Measurements from ENCODE around the gene PTPRD. TPM values are rescaled to one million over a fixed set of nuclear protein-coding genes. Genes with fewer than 3 reads are reported as not detected.
"Not testable (repeated sequence)": the region's sequence is repeated elsewhere in the genome, so short reads cannot be mapped to it uniquely, and the experiment has no call there.

Gene PTPRD
- total RNA-seq, 1 donor from 2014 or later = 85.4 TPM

DNA sequence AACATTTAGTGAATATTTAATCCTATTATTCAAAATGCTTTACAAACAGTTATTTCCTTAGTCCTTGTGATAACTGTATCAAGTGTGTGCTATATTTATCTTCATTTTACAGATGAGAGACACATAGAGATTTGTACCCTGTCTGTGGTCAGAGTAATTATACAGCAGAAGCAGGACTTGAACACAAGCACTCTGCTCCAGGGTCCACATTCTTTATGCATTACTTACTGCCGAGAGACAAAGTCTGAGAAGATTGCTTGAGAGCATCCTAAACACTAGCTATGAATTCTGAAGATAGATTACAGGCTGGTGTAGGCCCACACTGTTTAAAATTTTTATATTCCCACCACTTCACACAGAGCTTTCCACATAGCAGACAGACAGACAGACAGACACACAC, 1887.2 kb downstream of the PTPRD start:
- DNase-seq (ENCODE audit: low read depth) = no peak

DNA sequence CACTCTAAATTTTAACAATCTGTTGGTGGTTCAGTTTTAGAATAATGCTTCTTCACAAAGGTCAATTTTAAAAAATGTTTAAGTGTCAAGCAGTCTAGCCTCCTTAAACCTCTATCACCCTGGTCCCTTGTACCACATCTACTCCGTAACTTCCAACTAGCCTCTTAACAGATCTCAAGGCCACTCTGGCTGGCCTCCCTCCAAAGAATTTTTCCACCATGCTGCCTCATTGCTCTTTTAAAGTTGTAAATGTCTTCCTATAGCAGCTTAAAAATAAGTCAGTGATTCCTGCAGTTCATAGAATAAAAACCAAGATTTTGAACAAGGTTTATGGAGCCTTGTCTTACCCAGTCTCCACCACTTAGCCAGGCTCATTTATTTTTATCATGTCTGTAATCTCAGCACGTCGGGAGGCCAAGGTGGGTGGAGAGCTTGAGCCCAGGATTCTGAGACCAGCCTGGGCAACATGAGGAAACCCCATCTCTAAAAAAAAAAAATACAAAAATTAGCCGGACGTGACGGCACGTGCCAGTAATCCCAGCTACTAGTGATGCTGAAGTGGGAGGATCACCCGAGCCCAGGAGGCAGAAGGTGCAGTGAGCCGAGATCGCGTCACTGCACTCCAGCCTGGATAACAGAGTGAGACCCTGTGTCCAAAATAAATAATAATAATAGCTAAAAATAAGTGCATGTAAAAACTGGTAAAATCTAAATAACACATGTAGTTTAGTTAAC, 1888.4 kb downstream of the PTPRD start:
- DNase-seq (ENCODE audit: low read depth) = no peak

DNA sequence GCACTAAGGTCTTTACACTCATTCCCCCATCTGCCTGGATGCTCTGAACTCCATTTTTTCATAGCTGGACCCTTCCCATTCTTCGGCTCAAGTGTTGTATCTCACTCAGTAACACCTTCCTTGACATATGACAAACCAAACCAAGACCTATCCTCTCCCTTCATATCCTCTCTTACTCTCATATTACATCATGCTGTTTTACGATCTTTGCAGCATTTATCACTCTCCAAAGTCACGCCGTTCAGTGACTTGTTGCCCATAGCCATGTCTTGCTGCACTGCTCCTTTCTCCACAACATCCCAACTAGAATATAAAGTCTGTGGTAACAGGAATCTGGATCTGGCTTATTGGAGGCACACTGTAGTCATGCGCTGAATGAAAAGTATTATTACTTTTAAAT, 1889.6 kb downstream of the PTPRD start:
- DNase-seq (ENCODE audit: low read depth) = no peak

DNA sequence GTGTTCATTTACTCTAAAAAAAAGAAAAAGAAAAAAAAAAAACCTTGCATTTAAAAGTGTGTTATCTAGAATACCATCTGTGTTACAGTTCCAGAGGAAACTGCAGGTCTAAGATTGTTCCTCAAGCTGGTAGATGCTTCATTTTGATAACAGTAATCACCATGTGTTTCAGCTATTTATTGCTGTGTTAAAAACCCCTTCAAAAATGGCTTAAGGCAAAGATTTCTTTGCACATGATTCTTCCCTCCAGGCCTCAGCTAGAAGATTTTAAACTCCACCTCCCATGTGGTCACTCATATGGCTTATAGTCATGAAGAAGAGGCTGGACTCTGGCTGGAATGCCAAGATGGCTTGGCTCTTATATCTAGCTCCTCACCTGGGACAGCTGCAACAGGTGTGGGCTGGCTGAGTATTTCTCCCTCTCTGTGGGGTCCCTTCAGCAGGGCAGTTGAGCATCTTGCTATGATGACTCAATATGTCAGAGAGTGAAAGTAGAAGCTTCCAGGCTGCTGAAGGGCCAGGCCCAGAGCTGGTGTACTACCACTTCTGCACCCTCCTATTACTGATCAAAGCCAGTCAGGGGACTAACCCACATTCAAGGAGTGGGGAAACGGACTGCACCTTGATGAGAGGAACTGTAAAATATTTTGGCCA, 1892.8 kb downstream of the PTPRD start:
- no peak for DNase-seq (ENCODE audit: low read depth)

DNA sequence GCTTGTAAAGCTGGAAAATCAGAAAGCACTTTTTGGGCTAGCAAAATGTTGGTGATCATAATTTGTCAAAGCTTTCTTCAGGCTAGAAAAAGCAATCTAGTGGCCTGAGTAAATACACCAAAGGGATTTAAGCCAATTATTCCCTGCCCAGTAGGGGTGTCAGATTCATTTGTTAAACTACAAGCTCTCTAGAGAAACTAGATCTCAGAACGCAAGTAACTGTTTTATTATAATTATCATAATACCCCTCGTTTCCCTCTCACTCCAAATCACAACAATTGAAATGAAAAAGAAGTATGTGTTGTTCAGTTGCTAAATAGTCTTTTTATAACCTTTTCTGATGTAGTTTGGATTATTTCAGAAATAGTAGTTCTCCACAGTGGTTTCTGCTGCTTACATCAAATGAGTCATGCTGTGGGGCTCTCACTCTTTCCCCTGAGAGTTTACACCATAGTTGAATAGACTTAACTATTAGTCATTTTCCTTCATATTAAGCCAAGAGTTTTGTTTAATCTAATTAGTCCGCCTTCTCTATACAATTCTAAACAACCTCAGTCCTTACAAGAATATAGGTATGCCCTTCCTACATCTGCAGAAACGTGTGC, 1894.6 kb downstream of the PTPRD start:
- peak; percentile 80 for DNase-seq (ENCODE audit: low read depth)

DNA sequence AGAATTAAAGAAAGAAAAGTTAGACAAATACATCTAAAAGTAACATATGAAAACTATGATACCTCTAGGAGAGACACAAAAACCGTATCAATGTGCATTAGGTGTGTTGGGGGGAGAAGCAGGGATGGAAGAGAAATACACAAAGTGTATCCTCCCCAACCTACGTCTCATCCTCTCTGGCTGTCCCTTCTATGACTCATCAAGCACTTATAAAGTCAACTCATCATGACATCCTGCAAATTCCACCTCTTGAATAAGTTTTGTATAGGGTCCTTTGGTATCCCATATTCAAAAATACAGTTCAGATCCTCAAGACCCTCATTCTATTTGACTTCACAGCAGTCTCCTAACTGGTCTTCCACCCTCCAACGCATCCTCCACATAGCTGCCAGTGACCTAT, 1895.7 kb downstream of the PTPRD start:
- no peak for DNase-seq (ENCODE audit: low read depth)

DNA sequence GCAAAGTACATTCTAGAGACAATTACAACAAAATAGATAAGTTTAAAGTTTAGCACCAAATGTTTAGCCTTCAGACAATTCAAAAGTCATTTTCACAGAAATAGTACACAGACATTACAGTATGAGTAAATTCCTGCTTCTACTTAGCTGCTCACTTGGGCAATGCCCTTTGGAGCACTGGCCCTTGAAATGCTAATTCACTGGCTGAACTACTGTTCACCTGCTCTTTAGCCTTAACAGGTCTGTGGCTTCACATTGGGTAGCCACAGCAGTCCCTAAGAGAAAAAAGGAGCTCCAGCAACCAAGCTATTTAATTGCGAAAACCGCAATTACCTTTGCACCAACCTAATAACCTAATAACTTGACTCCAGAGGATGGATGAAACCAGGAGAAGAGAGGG, 1897.0 kb downstream of the PTPRD start:
- DNase-seq (ENCODE audit: low read depth) = peak; percentile 62

DNA sequence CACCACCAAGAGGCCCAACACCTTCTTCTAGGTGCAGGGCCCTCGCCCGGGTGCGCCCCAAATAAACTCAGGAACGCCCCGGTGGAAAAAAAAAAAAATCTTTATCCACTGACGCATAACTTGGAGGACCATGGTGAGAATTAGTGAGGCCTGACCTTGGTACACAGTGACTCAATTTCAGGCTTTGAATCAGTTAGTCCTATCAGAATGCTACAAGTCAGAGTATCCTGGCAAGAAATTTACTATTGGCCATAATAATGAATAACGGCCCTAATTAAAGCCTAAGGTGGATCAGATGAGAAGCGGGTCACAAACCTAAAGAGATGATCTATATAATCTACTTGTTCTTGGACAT, 1899.0 kb downstream of the PTPRD start:
- DNase-seq (ENCODE audit: low read depth) = peak; percentile 38

DNA sequence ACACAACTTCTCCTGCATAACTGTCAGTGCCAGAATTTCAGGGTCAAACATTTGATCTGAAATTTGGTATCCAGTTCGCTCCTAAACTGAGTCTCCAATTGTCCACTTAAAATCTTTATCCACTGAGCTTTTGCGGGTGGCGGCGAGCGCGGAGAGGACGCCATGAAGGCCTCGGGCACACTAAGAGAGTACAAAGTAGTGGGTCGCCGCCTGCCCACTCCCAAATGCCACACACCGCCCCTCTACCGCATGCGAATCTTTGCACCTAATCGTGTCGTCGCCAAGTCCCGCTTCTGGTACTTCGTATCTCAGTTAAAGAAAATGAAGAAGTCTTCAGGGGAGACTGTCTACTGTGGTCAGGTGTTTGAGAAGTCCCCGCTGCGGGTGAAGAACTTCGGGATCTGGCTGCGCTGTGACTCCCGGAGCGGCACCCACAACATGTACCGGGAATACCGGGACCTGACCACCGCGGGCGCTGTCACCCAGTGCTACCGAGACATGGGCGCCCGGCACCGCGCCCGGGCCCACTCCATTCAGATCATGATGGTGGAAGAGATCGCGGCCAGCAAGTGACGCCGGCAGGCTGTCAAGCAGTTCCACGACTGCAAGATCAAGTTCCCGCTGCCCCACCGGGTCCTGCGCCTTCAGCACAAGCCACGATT, 1899.5 kb downstream of the PTPRD start:
- no peak for DNase-seq (ENCODE audit: low read depth)

DNA sequence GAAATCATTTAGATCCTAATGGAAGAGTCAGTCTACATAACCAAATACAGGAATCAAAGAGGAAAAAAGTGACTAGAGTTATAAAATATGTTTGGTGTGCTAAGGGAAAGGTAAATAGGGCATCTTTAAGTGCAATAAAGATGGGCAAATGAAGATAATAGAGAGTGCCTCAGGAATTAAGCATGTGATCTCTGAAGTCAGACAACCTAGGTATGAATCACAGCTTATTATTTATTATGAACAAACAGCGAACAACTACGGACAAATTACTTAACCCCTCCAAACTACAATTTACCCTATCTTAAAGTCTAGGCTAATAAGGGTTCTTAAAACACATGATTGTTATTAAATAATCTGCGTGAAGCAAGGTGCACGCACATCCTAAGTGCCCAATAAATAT, 1903.1 kb downstream of the PTPRD start:
- DNase-seq (ENCODE audit: low read depth) = no peak

DNA sequence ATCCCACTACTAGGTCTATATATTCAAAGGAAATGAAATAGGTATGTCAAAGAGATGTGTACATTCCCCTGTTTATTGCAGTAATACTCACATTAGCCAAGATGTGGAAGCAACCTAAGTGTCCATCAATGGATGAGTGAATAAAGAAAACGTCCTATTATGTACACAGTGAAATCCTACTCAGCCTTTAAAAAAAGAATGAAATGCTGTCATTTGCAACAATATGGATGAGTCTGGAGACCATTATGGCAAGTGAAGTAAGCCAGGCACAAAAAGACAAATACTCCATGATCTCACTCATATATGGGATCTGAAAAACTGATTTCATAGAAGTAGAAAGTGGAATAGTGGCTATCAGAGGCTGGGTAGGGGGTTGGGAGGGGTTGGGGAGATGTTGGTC, 1904.1 kb downstream of the PTPRD start:
- no peak for DNase-seq (ENCODE audit: low read depth)

DNA sequence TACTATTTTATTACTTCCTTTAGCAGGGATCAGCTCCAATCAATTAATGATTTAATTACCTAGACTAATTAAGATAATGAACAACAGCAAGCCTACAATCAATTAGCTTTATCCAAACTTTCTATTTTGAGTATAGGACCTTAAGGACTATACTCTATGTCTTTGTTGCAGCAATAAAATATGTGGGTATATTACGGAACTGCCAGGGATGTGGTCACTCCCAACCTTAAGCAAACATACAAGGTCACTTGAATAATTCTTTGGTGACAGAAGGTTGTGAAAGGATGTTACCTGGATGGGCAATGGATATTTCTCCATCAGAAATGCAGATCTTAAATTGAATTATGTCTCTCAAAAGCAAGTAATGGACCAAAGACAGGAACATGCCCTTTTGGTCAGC, 1905.8 kb downstream of the PTPRD start:
- no peak for DNase-seq (ENCODE audit: low read depth)

DNA sequence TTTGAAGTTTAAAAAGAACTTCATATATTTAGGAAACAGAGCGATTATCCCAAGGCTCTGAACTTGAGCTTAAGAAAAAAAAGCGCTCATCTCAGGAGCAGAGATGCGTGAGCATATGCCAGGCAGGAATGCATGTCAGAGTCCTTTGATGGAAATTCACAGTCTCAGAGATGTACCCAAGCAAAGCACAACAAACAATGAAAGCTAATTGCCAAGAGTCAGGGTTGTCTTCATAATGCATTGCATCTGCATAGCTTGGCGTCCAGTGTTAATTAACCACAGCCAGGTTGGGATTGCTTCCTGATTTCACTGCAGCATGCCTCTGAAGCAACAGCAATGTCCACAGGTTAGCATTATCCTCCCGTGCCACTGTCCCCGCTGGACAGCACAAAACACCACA, 1906.3 kb downstream of the PTPRD start:
- DNase-seq (ENCODE audit: low read depth) = no peak

DNA sequence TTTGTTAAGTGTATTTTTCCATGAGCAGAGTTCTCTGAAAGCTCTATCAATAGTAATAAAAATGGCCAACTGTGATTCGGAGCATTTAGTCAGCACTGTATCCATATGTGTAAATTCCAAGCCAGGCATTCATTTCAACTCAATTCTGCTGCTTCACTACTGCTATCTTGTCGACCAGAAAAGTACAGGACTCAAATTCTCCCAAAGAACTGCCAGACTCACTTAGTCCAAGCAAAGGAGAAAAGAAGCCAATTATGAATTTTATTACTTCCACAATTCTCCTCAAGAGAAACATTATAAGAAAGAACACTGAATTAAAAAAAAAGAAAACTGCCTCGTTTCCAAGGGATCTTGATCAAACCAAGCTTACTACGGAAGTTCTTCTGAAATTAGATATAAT, 1906.9 kb downstream of the PTPRD start:
- no peak for DNase-seq (ENCODE audit: low read depth)

DNA sequence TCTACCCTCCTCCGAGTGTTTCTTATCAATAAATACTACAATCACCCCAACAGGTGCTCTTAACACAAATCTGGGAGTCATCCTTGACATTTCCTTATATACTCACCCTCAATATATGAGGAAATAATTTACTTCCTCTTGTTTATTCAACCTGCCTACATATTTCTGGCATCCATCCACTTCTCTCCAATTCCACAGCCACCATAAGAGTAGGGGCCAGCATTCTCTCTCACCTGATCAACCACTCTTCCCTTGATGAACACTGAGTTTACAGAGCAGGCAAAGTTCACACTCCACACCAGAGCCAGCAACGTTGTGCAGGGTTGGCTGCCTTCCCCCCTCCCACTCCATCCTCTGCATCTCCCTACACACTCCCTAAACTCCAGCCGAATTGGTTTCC, 1908.9 kb downstream of the PTPRD start:
- no peak for DNase-seq (ENCODE audit: low read depth)

DNA sequence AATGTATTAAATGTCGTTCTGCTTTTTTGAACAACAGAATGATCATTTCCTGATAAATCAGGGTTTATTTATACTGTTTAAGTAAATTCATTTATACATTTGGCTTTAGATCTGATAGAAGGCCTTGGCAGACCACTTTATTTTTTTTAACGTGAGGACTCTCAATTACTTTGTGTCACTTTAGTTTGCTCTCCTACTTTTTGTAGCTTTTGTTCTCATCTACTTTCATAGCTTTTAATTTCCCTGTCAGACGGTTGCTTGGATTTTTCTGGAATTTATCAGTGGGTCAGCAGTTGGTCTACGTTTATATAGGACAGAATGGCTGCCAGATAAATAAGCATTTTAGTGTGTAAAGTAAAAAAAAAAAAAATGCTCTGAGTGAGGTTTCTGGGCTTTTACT, 1910.9 kb downstream of the PTPRD start:
- no peak for DNase-seq (ENCODE audit: low read depth)

DNA sequence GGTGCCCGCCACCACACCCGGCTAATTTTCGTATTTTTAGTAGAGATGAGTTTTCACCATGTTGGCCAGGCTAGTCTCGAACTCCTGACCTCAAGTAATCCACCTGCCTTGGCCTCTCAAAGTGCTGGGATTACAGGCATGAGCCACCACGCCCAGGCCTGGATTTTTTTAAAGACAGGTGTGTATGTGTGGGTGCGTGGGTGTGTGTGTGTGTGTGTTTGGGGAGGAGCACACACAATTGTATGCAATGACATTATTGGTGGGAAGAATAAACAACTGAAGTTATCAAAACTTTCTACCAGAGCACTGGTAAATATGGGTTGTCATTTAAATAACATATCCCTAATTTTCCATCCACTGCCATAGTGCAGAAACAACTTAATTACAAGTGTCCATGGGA, 1915.2 kb downstream of the PTPRD start:
- not testable (repeated sequence) for DNase-seq (ENCODE audit: low read depth)

DNA sequence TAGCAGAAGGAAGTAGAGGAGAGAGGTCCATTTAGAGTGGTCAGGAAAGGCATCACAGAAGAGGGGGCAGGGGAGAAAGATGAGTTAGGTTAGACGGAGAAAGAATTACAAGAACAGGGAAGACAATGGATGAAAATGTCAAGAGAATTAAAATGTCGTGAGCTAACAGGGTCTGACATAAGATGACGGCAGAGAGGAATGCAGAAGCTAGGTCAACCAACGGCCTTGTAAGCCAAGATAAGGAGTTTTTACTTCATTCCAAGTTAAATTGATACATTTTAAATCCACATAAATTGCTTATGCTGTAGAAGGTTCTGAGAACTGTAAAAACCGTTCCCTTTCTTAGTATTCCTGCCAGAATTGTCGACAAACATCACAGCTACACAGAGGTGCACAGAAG, 1916.3 kb downstream of the PTPRD start:
- no peak for DNase-seq (ENCODE audit: low read depth)

DNA sequence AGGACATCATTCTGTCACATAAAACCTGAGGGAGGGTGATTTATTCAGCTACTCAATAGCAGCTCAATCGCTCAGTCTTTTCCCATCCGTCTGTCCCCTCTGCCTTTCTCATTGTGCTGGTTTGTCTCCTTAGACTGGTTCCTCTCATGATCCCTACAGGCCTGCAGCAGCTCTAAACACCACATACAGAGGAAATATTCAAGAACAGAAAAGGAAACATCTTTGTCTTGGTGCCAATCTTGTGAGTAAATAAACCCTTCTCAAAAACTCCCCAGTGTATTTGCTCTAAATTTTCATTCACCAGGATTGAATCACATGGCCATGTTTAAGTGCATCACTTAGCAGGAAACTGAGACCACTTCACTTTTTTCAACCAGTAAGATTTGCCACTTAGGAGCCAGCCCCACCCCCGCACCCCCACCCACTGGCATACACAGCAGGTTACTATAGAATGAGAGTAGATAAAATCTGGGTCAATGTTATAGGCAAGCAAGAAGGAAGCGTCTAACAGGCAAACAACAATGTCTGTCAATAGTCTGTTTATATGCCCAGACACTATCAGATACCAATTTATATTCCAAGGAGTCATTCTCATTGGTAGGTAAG, 1917.7 kb downstream of the PTPRD start:
- no peak for DNase-seq (ENCODE audit: low read depth)

DNA sequence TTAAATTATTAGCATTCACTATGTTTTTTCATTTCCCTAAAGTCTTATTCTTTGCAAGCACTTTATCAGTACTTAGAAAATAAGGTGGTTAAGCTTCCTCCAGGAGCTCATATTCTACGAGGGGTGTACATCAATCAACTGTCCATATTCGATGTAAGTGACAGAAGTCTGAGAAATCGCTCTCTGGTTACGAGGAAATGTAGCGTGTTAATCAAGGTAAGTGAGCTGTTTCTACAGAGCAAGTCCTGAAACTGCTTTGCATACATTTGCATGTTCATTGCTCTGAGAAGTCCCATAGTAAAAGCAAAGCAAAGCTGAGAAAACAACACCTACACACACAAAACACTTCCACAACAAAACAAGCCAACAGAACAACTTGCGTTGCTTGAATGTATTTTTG, 1919.3 kb downstream of the PTPRD start:
- no peak for DNase-seq (ENCODE audit: low read depth)

DNA sequence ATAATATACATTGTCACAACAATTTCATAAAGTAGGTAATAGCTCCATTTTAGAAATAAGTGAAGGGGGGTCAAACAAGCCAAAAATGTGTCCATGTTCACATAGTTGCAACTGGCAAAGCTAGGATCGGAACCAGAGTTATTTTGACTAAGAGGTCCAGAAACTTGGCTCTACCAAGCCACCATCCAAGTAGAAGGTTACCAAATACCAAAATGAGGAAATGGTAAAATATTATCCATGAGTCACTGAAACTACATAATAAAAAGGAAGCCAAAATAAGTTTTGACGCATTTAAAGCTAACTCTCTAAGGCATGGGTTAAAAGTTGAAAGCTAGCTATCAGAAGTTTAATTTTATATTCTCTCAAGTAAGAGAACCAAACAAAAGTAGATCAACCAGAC, 1926.3 kb downstream of the PTPRD start:
- no peak for DNase-seq (ENCODE audit: low read depth)

DNA sequence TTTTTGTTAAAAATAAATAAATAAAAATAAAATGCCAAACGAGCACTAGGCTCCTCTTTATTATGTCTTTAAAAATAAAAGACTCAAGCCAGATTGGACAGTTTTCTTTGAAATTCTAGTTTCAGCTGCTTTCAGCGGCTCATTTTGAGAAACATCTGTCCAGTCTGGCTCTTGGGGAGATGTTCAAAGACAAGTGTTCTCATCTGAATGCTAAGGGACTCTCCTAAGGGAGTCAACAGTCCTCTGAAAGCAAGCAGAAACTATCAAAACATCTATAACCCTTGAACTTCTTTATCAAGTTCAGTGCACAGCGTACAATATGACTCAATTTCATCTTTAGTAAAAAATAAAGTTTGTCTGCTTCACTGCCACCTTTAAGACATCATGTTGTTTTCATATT, 1927.0 kb downstream of the PTPRD start:
- no peak for DNase-seq (ENCODE audit: low read depth)
